ENCODE data around the gene TRA2B.

GRCh38 chr3:185900228-185900627 is 37.6 kb downstream of the TRA2B start:
- TF ChIP-seq CTCF (IDR thresholded peaks at IDR 0.05), result no peak
- no peak for TF ChIP-seq NR2C2 (CRISPR knock-in tag; IDR thresholded peaks at IDR 0.05)
- no peak for TF ChIP-seq ZNF219 (CRISPR knock-in tag; IDR thresholded peaks at IDR 0.05; ENCODE audit: borderline replicate concordance)
- no peak for TF ChIP-seq ATF3 (CRISPR knock-in tag; conservative IDR thresholded peaks at IDR 0.05)
- TF ChIP-seq MAX (CRISPR knock-in tag; IDR thresholded peaks at IDR 0.05), result no peak
- TF ChIP-seq FOXP4 (CRISPR knock-in tag; IDR thresholded peaks at IDR 0.05), result no peak
- no peak for TF ChIP-seq ETV6 (CRISPR knock-in tag; IDR thresholded peaks at IDR 0.05)
- no peak for TF ChIP-seq ZBTB43 (CRISPR knock-in tag; IDR thresholded peaks at IDR 0.05)
